AG10803 (cell line): Measurements from ENCODE around the gene ALG2.
A peak's percentile ranks its signal among the peaks of the same experiment; 100 is the strongest.

Source experiments
- DNase-seq: peaks from one replicate; pipeline ENCODE4 v3.0.0; 2010; ENCODE audit warnings: low read depth
- H3K4me3 ChIP-seq: 2 replicates; pipeline ENCODE4 v1.5.1; 2011; ENCODE audit warnings: mild to moderate bottlenecking, low read length, control low read depth
- TF ChIP-seq, protein P1 (sequence below): conservative IDR thresholded peaks from 2 replicates; pipeline ENCODE4 v1.5.1; 2011; ENCODE audit warnings: mild to moderate bottlenecking, low read length, control low read depth, inconsistent platforms

The ALG2 gene

DNA sequence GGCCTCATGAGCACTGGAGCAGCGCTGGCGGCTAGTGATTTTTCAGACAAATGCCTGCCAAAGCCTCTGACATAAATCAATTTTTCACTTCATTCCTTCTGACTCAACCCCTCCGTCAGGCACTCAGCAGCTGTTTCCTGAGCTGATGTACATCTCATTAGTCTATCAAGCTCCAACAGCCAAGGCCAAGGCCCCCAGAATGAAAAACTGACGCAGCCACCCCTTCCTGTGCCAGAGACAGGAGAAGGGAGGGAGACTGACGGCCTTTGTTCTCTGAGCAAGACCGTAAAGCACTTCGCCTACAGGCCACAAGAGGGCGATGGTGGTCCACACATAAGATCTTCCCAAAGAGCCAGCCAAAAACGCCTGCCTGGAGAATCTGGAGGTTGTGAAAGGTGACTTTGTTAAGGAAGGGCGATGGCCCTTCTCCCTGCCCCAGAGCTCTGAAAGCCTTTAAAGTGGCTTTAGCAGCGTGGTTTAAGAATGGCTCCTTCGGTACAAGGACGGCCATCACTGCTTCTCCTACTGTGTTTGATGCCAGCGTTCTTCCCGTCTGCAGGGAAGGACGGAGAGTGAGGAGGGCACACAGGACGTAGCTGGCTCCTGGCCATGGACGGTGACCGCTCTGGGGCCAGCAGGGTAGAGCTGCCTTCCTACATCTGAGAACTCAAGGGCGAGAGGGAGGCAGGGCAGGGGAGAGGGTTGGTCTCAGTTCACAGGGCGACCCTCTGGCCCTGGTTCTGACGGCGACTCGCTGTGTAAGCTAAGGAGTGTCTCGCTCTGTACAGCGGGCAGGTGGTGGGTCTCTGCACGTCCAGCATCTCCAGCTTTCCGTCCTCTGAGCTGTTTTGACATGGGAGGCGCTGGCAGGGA, 37.0 kb downstream of the ALG2 start:
- DNase-seq = peak; percentile 91
- H3K4me3 ChIP-seq = peak overlapping the region; percentile 41
- TF ChIP-seq, protein P1, sequence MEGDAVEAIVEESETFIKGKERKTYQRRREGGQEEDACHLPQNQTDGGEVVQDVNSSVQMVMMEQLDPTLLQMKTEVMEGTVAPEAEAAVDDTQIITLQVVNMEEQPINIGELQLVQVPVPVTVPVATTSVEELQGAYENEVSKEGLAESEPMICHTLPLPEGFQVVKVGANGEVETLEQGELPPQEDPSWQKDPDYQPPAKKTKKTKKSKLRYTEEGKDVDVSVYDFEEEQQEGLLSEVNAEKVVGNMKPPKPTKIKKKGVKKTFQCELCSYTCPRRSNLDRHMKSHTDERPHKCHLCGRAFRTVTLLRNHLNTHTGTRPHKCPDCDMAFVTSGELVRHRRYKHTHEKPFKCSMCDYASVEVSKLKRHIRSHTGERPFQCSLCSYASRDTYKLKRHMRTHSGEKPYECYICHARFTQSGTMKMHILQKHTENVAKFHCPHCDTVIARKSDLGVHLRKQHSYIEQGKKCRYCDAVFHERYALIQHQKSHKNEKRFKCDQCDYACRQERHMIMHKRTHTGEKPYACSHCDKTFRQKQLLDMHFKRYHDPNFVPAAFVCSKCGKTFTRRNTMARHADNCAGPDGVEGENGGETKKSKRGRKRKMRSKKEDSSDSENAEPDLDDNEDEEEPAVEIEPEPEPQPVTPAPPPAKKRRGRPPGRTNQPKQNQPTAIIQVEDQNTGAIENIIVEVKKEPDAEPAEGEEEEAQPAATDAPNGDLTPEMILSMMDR = peak; percentile 95

DNA sequence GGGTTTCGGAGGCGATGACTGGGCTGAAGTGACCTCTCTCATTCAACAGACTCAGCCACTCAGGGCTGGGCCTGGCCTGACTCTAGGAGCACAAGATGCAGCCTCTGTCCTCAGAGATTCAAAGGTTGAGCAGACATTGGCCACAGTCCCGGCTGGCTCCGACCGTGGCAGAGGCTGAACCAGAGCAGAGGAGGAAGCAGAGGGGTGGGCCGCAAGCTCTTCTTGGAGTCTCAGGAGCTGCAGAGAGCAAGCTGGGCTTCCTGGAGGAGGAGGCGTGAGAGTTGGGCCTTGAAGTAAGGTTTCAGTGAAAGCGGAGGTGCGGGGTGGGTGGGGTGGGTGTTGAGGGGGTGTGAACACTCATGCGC, 37.6 kb downstream of the ALG2 start:
- DNase-seq = no peak
- H3K4me3 ChIP-seq = no peak overlapping the region
- TF ChIP-seq, protein P1 = no peak

DNA sequence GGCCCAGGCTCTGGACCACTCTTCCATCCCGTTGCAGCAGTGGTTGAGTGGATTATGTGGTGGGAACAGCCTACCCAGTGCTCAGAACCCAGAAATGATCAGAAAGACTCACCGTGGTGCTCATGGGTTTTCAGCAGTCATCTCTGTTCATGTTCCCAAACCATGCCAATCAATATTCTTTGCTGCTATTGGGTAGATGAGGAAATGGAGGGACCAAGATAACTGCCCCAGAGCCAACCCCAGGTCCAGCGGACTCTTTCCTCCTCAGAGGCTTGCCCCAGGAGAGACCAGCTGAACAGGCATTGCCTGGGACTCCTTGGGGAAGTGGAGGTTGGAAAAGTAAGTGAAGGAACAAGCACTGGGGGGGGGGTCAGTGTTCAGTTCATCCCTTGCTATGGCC, 38.1 kb downstream of the ALG2 start:
- TF ChIP-seq, protein P1 = no peak
- H3K4me3 ChIP-seq = no peak overlapping the region
- no peak for DNase-seq

DNA sequence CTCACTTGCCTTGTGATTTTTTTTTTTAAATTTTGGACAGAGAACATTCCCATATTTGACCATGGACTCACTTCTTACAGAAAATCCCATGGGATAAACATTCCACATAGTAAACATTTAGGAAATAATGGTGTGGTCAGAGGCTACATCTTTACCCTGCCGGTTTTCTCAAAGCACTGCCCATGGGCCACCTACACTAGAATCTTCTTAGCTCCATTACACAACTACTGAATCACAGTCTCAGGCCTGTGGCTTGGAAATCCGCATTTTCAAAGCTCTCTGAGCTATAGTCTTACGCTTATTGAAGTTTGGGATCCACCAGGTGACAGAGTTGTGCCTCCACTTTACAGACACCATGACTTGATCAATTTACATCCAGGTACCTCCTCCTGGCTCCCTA, 39.4 kb downstream of the ALG2 start:
- TF ChIP-seq, protein P1 = no peak
- no peak for DNase-seq
- H3K4me3 ChIP-seq = no peak overlapping the region

DNA sequence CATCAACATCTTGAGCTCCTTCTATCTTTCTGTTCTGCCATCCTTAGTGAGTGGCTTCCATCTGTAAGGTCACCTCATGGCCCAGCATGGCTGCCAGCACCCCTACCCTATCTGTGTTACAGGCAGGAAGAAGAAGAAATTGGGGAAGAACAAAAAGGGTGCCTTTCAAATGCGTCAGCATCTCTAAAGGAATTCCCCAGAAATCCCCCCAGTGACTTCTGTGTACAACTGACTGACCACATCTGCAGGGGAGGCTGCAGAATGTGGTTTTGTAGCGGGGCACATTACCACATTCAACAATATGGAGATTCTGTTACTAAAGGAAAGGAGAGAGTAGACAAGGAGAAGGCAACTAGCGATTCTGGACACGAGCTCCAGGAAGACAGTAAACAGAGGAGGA, 40.1 kb downstream of the ALG2 start:
- no peak overlapping the region for H3K4me3 ChIP-seq
- peak; percentile 35 for DNase-seq
- TF ChIP-seq, protein P1 = no peak

GRCh38 chr9:99181206-99181605, 40.5 kb downstream of the ALG2 start:
- no peak overlapping the region for H3K4me3 ChIP-seq
- TF ChIP-seq, protein P1 = no peak
- peak; percentile 32 for DNase-seq

- DNase-seq = no peak
- no peak overlapping the region for H3K4me3 ChIP-seq
- TF ChIP-seq, protein P1 = no peak
Observed at GRCh38 chr9:99180662-99181061, 41.1 kb downstream of the ALG2 start.
